ENCODE data around the gene NSF.

GRCh38 chr17:46803544-46803943 is 213.1 kb downstream of the NSF start:
- TF ChIP-seq CTCF (IDR thresholded peaks at IDR 0.05) (no peak), POLR2A (IDR thresholded peaks at IDR 0.05) (no peak)
